C1 segment of cervical spinal cord (tissue), 14 donors: ENCODE results near the gene MLLT10.

Source experiments
- DNase-seq, 14 donors: peaks; one replicate each; lab custom pipeline; 2025; lab: John Stamatoyannopoulos, UW

MLLT10 gene

DNA sequence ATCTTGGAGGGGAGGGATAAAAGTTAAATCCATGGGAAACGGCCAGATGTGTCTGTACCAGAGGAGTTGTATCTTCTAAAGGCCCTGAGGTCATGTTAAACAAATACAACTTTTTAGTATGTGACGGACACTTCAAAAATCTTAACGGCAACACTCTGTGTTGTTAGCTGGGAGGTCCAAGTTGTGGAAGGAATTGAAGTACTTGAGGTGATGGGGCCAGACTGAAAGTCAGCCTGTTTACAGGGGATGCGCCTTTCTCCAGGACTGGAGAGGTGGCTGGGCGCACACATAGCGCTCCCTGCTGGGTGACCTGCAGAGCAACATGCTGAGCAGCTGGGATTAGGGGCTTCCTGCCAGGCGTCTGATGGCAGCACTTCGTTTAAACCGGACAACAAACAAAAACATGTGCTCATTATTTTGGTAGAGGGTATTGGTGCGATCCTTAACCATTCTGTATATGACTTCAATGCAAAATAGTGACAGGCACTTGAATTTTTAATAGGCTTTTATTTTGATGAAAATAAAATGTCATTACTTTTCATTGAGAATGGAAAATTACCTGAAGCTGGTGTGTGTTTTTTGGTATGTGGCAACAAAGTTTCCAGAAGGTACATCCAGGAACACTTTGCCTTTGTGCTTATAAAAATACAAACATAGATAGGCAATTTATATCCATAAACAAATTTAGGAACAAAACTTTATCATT, 198.2 kb downstream of the MLLT10 start:
- DNase-seq = peak in 11 of 14 donors; percentile 10 to 64 (median 31)

- DNase-seq = no peak
Measured at GRCh38 chr10:21733710-21734109, 199.7 kb downstream of the MLLT10 start.

- DNase-seq = no peak
Measured at GRCh38 chr10:21737106-21737505, 203.1 kb downstream of the MLLT10 start.

DNA sequence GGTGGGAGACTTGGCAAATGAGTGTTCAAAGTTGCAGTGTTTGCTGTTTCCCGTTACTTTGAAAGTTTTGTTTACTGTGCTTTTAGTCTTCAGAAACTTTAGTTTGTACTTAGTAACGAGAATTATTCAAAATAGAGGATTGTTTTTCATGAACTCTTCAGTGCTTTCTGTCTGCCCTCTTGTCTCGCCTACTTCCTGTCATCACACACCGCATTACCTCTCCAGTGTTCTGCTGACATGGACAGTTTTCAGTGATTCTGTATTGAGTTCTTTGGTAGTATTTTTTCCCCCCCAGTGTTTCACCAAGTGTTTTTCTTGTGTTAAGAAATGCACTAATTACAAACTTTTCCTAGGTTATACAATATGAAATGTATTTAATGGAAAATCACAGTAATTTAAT, 207.0 kb downstream of the MLLT10 start:
- DNase-seq = no peak

- DNase-seq = no peak
Measured at GRCh38 chr10:21742740-21743412, 208.8 kb downstream of the MLLT10 start.

- no peak for DNase-seq
Measured at GRCh38 chr10:21744223-21744622, 210.2 kb downstream of the MLLT10 start.

DNA sequence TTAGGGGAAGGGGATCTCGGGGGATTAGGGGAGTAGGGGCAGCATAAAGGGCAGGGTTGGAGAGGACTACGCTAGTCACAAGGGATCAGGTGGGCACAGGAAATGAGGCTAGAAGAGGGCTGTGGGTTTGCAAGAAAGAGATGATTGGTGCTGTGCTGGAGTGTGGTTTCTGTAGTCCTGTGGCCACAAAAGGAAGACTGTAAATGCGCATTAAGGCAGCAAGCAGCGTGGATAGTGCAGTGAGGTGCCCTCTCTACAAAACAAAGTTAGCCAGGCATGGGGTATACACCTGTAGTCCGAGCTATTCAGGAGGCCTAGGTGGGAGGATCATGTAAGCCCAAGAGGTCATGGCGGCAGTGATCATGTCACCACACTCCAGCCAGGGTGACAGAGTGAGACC, 212.1 kb downstream of the MLLT10 start:
- DNase-seq = no peak

- no peak for DNase-seq
Measured at GRCh38 chr10:21747809-21748208, 213.8 kb downstream of the MLLT10 start.

GRCh38 chr10:21749788-21750187, 215.8 kb downstream of the MLLT10 start:
- DNase-seq = no peak

- DNase-seq = no peak
Measured at GRCh38 chr10:21750424-21750823, 216.4 kb downstream of the MLLT10 start.

DNA sequence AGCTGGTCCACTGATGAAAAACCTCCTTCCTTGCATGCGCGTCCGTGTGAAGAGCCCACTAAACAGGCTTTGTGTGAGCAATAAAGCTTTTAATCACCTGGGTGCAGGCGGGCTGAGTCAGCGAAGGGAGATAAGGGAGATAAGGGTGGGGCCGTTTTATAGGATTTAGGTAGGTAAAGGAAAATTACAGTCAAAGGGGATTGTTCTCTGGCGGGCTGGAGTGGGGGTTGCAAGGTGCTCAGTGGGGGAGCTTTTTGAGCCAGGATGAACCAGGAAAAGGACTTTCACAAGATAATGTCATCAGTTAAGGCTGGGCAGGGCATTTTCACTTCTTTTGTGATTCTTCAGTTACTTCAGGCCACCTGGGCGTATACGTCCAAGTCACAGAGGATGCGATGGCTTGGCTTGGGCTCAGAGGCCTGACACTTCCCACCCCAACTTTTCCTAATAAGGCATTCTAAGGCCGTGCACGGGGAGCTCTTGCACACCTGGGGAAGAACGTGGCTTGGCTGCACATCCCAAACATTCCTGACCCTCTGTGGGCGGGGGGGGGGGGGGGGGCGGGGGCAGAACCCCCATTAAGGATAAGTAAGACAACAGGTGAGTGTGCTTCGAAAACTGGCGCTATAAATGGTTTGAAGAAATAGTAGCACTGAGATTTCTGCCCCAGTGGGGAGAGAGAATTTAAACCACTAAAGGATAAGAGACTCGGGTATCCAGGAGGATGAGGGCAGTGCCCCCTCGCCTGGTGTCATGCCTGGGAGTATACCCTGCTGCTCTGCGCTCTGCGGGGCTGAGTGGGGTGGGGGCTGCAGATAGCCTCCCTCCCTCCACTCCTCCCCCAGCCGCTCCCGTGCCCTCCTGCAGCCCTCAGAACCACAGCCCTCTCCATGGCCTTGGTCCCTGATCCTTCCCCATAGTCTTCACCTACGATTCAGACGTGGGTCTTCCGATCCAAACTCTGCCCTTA, 217.6 kb downstream of the MLLT10 start:
- DNase-seq = no peak

DNA sequence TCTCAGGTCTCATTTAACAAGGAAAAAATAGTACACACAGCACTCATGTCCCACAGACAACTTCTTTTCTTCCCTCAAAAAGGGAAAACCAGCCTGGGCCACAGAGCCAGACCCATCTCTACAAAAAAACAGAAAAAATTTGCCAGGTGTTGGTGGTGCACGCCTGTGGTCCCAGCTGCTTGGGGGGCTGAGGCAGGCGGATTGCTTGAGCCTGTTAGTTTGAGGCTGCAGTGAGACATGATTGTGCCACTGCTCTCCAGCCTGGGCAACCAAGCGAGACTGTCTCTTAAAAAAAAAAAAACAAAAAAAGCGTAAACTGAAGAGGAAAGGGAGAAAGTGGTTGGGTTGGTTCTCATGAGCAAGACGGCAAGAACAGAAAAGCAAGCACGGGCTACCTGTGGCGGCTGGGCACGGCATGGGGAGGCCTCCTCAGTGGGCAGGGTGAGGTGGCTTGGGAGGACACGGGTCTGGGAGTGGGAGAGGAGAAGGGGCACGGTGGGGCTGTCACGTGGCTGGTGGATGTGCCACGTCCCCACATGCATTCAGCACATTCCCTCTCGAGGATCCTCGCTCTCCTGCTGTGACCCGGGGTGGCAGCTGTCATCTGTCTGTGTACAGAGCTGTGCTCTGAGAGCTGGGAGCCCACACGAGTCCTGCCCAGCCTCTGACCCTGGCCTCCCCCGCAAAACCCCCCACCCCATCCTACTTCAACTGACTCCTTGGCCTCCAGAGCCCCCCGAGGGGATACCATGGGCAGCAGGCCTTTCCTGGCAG, 219.7 kb downstream of the MLLT10 start:
- DNase-seq = no peak

GRCh38 chr10:21754410-21755011, 220.5 kb downstream of the MLLT10 start:
- DNase-seq = no peak

DNA sequence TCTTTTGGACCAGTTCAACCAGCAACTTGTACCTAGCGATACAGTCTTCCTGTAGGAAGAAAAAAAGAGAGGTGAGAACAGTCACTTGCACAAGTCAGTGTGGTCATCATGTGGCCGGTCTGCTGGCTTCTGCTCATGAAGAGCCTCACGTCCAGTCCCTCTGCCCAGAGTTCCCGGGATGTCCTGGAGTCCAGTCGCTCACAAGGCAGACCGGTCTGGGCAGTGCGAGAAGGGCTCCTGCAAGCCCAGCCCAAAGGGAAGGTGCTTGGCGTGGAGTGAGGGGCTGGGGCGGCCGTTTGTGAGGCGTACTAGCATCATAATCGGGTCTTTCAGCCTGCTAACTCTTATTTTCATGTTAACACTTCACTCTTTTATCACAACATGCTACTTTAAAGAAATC, 222.7 kb downstream of the MLLT10 start:
- no peak for DNase-seq

GRCh38 chr10:21757185-21757901, 223.3 kb downstream of the MLLT10 start:
- no peak for DNase-seq

DNA sequence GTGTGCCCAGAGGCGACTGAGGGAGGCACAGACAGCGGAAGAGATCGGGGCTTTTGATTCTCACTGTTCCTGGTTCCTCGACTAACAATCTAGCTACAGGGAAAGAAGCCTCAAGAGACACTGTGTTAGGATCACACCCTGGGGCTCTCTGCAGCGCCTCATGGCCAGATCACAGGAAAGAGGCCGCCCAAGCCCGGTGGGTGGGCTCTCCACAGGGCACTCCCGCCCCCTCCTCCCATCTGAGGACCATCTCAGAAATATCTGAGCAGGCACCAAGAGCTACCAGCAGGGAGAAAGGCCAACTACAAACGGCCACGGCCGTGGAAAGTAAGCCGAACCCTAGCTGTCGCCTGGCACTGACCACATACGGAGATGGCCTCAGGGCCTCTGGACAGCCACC, 224.2 kb downstream of the MLLT10 start:
- no peak for DNase-seq

- no peak for DNase-seq
Measured at GRCh38 chr10:21758696-21759095, 224.7 kb downstream of the MLLT10 start.

DNA sequence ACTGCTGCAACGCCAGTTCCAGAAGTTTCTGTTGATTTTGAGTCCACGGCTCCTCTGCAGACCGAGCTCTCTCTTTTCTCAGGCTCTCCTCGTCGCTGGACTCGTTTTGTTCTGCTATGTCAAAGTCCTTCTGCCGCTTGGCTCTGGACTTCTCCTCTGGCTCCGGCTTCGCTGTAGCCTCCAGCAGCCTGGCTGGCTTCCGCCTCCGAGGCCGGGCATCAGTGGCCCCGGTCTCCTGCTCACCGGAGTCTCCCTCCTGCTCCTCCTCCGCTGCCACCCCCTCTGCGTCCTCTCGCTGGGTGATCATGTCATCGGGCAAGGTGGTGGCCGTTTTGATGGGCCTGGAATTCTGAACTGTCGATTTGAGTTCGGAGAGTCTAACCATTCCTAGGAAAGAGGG, 225.2 kb downstream of the MLLT10 start:
- no peak for DNase-seq

DNA sequence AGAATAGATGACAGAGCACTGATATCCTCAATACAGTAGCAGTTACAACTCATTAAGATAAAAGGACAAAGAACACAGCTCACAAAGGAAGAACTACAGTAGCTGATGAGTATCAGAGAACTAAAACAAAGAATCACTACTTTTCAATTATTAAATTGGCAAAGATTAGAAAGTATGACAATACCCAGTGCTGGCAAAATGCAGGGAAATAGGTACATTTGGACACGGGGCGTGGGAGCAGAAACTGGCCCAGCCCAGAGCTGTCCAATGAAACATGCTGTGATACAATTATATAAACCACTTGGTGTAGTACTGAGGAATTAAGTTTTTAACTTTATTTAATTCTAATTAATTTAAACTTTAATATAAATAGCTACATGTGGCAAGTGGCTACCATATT, 226.3 kb downstream of the MLLT10 start:
- DNase-seq = no peak

- no peak for DNase-seq
Measured at GRCh38 chr10:21764466-21765189, 230.6 kb downstream of the MLLT10 start.
